ENCODE data around the gene BANF1. TPM values are rescaled to one million over a fixed set of nuclear protein-coding genes. Genes with fewer than 3 reads are reported as not detected.

BANF1 gene, protein sequence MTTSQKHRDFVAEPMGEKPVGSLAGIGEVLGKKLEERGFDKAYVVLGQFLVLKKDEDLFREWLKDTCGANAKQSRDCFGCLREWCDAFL
- total RNA-seq = 93.5 and 105 TPM in 2 replicates

DNA sequence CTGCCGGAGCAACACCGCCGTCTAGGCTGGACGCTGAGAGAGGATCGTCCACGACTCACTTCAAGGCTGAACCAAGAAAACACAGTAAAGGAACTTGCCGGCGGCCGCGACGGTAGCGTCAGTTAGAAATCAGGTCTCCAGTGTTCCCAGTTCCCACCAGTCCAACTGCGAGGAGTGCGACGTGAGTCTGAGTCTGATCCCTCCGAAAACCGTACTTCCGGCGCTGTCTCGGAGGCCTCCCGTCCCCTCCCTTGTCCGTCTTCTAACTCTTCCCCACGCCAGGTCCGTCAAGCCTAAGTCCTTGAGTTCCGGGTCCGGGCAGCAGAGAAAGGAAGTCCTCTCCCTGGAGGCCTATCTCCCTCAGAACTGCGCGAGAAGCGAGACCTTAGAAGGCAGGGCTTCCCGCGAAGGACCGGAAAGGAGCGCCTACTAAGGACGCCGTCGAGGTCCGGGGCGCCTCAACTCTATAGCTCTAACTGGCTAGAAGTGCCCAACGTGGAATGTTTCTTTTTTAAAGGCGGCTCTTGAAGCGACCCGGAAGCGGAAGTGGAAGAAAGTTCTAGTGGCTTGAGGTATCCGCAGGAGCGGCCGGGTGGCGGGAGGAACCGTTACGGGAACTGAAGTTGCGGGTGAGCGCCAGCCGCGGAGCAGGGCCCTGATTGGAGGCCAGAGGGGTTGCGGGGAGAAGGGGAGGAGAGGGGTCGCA, at the start of gene BANF1, which contains the start of gene EIF1AD:
TSS of gene BANF1 (plus strand) at position 562 of the 706 bp plus-strand sequence. CDS start 748 bp downstream, outside the sequence.
TSS of gene EIF1AD (minus strand) at position 216 of the 706 bp plus-strand sequence. CDS start 1,768 bp downstream, outside the sequence.

DNA sequence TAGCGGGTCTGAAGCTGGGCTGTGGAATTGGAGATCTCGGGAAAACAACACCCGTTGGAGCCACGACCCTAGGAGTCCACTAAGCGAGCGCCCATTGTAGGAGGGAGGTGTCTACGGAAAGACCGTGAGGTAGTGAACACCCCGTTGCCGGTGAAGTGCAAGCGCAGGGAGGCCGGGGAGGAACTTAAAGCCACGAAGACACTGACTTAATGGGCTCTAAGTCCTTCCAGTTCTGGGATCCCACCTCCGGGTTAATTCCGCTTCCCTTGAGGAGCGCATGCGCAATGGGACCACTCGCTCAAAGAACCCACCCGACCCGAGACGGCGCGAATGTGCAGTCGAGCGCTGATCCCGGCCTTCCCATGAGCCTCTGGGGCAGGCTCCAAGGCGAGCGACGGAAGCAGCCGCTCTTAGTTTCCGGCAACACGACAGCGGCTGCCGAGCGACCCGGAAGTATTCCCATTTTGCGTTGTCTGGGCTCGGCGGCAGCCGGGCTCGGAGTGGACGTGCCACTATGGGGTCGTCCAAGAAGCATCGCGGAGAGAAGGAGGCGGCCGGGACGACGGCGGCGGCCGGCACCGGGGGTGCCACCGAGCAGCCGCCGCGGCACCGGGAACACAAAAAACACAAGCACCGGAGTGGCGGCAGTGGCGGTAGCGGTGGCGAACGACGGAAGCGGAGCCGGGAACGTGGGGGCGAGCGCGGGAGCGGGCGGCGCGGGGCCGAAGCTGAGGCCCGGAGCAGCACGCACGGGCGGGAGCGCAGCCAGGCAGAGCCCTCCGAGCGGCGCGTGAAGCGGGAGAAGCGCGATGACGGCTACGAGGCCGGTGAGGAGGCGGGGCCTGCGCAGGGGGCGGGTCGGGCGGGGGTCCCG, 40.8 kb upstream of the BANF1 start, which contains the start of gene SART1:
TSS of gene SART1 (plus strand) at position 468 of the 874 bp plus-strand sequence. CDS start at position 515, 47 bp downstream.

DNA sequence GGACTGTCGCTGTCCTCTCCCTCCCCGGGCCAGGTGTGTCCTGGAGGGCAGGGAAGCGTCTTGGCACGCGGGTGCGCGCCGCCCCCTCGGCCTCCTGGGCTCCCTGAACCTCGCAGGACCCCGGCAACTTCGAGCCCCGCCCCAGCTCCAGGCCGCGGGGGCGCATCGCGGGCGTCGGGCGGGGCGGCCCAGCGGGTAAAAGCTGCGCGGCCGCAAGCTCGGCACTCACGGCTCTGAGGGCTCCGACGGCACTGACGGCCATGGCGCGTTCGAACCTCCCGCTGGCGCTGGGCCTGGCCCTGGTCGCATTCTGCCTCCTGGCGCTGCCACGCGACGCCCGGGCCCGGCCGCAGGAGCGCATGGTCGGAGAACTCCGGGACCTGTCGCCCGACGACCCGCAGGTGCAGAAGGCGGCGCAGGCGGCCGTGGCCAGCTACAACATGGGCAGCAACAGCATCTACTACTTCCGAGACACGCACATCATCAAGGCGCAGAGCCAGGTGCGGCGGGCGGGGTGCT, 9.5 kb downstream of the BANF1 start, which contains the start of gene CST6:
TSS of gene CST6 (plus strand) at position 224 of the 519 bp plus-strand sequence. CDS start at position 261, 37 bp downstream.

DNA sequence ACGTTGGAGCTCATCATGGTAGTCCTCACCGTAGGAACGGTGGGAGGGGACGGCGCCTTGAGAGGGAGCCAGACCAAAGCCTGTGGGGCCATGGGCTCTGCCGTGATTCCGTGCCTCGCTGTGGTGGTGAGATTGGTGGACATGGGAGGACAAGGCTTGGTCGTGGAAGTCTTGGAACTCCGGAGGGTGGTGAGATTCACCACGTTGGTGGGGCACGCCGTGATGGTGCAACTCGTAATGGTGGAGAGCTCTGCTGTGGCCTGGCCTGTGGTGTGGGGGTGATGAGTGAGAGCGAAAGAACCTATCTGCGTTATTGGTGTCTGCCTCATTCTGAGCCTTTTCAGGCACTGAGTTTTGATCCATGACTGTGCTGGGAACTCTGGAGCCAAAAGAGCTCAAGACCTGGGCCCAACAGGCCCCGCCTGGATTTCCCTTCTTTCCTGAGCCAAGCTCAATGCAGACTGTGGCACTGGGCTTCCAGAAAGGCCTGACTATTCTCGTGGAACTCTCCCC, 23.8 kb downstream of the BANF1 start, which contains the start of gene CATSPER1:
TSS of gene CATSPER1 (minus strand) at position 463 of the 513 bp plus-strand sequence. CDS start at position 363, 100 bp downstream.

DNA sequence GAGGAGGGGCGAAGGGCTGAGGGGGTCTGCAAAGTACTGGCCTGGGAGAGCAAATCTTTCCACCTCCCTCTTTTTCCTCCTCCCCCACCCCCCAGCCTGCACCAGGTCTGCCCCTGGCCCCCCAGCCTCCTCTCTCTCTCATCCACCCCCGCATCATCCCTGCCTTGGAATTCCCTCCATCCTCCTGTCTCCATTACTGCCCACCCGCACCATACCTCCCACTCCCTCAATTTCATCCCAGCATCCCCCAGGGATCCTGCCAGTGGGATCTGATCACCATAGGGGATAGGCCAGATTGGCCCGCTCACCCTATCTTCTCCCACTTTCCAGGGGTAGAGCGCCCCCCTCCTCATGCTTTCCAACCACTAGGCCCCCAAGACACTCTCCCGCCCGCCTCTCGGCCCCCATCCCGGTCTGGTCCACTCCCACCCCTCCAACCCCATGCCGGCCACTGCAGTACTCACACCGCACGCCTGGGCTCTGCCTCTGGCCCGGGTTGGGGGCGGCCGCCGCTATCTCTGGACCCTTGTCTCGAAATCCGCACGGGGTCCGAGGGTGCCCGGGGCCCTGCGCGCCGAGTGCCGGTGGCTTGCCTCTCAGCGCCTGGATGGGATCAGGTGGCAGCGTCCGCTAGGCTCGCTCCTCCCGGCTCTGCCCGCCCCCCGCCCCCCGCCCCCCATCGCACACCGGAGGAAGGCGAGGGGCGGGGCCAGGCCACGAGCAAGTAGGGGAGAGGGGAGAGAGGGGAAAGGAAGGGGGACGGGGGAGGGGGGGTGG, 46.4 kb downstream of the BANF1 start, which contains the start of gene GAL3ST3:
TSS of gene GAL3ST3 (minus strand) at position 615 of the 777 bp plus-strand sequence. CDS start 3,746 bp downstream, outside the sequence.

DNA sequence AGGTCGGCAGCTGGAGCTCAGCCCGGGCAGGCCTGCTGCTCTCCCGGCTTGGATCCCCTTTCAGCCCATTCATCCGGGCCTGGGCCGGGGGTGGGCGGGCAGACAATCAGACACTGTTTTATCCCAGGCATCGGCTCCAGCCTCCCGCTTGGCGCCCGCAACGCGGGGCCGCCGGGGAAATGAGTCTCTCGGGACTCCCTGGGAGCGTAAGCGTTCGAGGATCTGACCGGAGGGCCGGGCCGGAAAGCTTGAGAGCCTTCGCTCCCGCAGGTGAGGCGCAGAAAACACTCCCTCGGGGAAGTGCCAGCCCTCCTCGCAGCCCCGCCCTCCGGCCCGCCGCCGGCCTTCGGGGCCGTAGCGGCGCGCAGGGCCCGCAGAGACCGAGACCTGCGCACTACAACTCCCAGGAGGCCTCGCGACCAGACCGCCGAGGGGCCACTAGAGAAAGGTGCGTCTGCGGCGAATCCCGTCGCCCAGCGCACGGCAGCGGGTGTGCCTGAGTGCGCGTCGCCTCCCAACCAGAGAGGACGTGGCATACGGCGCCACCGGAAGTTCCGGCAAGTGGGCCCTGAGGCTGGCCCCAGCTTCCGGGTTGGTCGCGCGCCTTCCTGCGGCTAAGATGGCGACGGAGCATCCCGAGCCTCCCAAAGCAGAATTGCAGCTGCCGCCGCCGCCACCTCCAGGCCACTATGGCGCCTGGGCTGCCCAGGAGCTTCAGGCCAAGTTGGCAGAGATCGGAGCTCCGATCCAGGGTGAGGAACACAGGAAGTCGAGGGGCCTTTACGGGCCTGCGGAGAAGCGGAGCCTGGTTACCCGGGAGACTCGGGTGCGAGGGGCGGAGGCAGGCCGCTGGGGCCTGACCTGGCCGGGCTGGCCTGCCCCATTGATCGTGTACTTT, 49.7 kb downstream of the BANF1 start, which contains the start of gene SF3B2:
TSS of gene SF3B2 (plus strand) at position 599 of the 898 bp plus-strand sequence. CDS start at position 620, 21 bp downstream.

Other genes with a start within 250 kb of the BANF1 start
- gene AP5B1, start 221.5 kb upstream of the BANF1 start, total RNA-seq = 11.8 and 13.9 TPM in 2 replicates
- 0.91 and 3.8 TPM in 2 replicates for gene OVOL1, start 215.4 kb upstream of the BANF1 start, total RNA-seq
- gene SNX32, start 168.5 kb upstream of the BANF1 start, total RNA-seq = 0.23 TPM in 1 of 2 replicates, not detected in the other
- 1,280 and 1,622 TPM in 2 replicates for gene CFL1, start 144.3 kb upstream of the BANF1 start, total RNA-seq
- gene MUS81, start 142.1 kb upstream of the BANF1 start, total RNA-seq = 44.5 and 44.8 TPM in 2 replicates
- 7.0 and 20.5 TPM in 2 replicates for gene EFEMP2, start 129.7 kb upstream of the BANF1 start, total RNA-seq
- 0.08 TPM in 1 of 2 replicates, not detected in the other for gene CTSW, start 122.7 kb upstream of the BANF1 start, total RNA-seq
- gene FIBP, start 114.0 kb upstream of the BANF1 start, total RNA-seq = 137 and 189 TPM in 2 replicates
- 101 and 124 TPM in 2 replicates for gene CCDC85B, start 111.8 kb upstream of the BANF1 start, total RNA-seq
- 141 and 144 TPM in 2 replicates for gene FOSL1, start 102.1 kb upstream of the BANF1 start, total RNA-seq
- gene C11orf68, start 83.4 kb upstream of the BANF1 start, total RNA-seq = 15.5 and 17.6 TPM in 2 replicates
- 306 and 310 TPM in 2 replicates for gene DRAP1, start 83.1 kb upstream of the BANF1 start, total RNA-seq
- gene TSGA10IP, start 57.0 kb upstream of the BANF1 start, total RNA-seq = not detected in 2 replicates
- gene SART1, start 40.8 kb upstream of the BANF1 start, total RNA-seq = 28.7 and 32.7 TPM in 2 replicates
- 23.3 and 35.2 TPM in 2 replicates for gene EIF1AD, start 346 bp upstream of the BANF1 start, total RNA-seq
- gene CST6, start 9.5 kb downstream of the BANF1 start, total RNA-seq = 0.34 and 1.8 TPM in 2 replicates
- gene CATSPER1, start 24.0 kb downstream of the BANF1 start, total RNA-seq = not detected in 2 replicates
- not detected in 2 replicates for gene GAL3ST3, start 46.7 kb downstream of the BANF1 start, total RNA-seq
- gene SF3B2, start 49.9 kb downstream of the BANF1 start, total RNA-seq = 132 and 152 TPM in 2 replicates
- 15.4 and 21.0 TPM in 2 replicates for gene PACS1, start 67.8 kb downstream of the BANF1 start, total RNA-seq